Natural killer cell treated with Interleukin-12 subunit alpha and Interleukin-12 subunit beta and Interleukin-15 and Interleukin-18, amount 100 ng/mL, for 72 hours (primary cell): ENCODE data around the gene GJA5. TPM values are rescaled to one million over a fixed set of nuclear protein-coding genes. Genes with fewer than 3 reads are reported as not detected.
A peak's percentile ranks its signal among the peaks of the same experiment; 100 is the strongest.

Source experiments
- ATAC-seq, 2 donors: fragments of 150-1000 bp; cut with Tn5 transposase in 1 of 2; sonication (Bioruptor Pico), chemical (Tn5 transposase) in 1 of 2; 2 replicates each; pipeline ENCODE4 v1.10.0; 2021
- DNase-seq: peaks from one replicate; pipeline ENCODE4 v3.0.0; 2022; ENCODE audit warnings: low spot score
- H3K27ac Mint-ChIP-seq, 2 donors: 1 replicate in 1 of 2; 2 replicates in 1 of 2; pipeline ENCODE4 v1.8.0; 2022; ENCODE audit warnings: mixed read lengths in 2 of 2, mild to moderate bottlenecking in 1 of 2, moderate library complexity in 1 of 2
- H3K27me3 Mint-ChIP-seq, 2 donors: 1 replicate in 1 of 2; 2 replicates in 1 of 2; pipeline ENCODE4 v1.8.0; 2022; ENCODE audit warnings: mixed read lengths in 2 of 2
- H3K36me3 Mint-ChIP-seq: one replicate; pipeline ENCODE4 v1.8.0; 2022; ENCODE audit warnings: mixed read lengths
- H3K4me1 Mint-ChIP-seq, 2 donors: 1 replicate in 1 of 2; 2 replicates in 1 of 2; pipeline ENCODE4 v1.8.0; 2022; ENCODE audit warnings: low read depth in 2 of 2, mixed read lengths in 2 of 2, mild to moderate bottlenecking in 1 of 2
- H3K4me3 Mint-ChIP-seq: one replicate; pipeline ENCODE4 v1.8.0; 2022; ENCODE audit warnings: mixed read lengths
- H3K9me3 Mint-ChIP-seq: 2 replicates; pipeline ENCODE4 v1.8.0; 2022; ENCODE audit warnings: mixed read lengths
- total RNA-seq, 2 donors: library from RNA; stranded (reverse); gene quantifications; one replicate each; pipeline ENCODE4 v1.2.3, GENCODE V29; 2022

The GJA5 gene
- total RNA-seq, 2 donors from 2014 or later: not detected

GRCh38 chr1:147754661-147755060 is 5.7 kb downstream of the GJA5 start:
- H3K4me3 Mint-ChIP-seq: no peak overlapping the region
- H3K9me3 Mint-ChIP-seq: no peaks in the 10 kb centered on the region
- H3K4me1 Mint-ChIP-seq: no peaks in the 10 kb centered on the region
- H3K27ac Mint-ChIP-seq: no peak overlapping the region
- DNase-seq (no peak), ATAC-seq (no peak)
- peaks cover 0 to 7% of the 10 kb centered on the region in 2 donors for H3K27me3 Mint-ChIP-seq
- no peaks in the 10 kb centered on the region for H3K36me3 Mint-ChIP-seq

- Mint-ChIP-seq H3K4me1 (no peaks in the 10 kb centered on the region), H3K27ac (no peak overlapping the region)
Observed at GRCh38 chr1:147753081-147753480, 7.3 kb downstream of the GJA5 start.

GRCh38 chr1:147752511-147752910 is 7.9 kb downstream of the GJA5 start:
- ATAC-seq (no peak), DNase-seq (no peak)
- Mint-ChIP-seq H3K36me3 (no peaks in the 10 kb centered on the region), H3K4me3 (no peak overlapping the region), H3K9me3 (no peaks in the 10 kb centered on the region), H3K27ac (no peak overlapping the region), H3K4me1 (no peaks in the 10 kb centered on the region), H3K27me3 (peaks cover 0 to 21% of the 10 kb centered on the region in 2 donors)

More at GRCh38 chr1:147753081-147753480, 7.3 kb downstream of the GJA5 start:
- ATAC-seq: peak in 1 of 2 donors; percentile 49
- DNase-seq: no peak
- H3K4me3 Mint-ChIP-seq: no peak overlapping the region
- no peaks in the 10 kb centered on the region for H3K9me3 Mint-ChIP-seq
- peaks cover 0 to 16% of the 10 kb centered on the region in 2 donors for H3K27me3 Mint-ChIP-seq
- no peaks in the 10 kb centered on the region for H3K36me3 Mint-ChIP-seq

GRCh38 chr1:147751346-147751745 is 9.1 kb downstream of the GJA5 start:
- no peak overlapping the region for H3K4me3 Mint-ChIP-seq
- ATAC-seq (no peak), DNase-seq (no peak)
- H3K9me3 Mint-ChIP-seq: no peaks in the 10 kb centered on the region
- no peaks in the 10 kb centered on the region for H3K4me1 Mint-ChIP-seq
- H3K36me3 Mint-ChIP-seq: no peaks in the 10 kb centered on the region
- H3K27me3 Mint-ChIP-seq: peaks cover 7 to 33% of the 10 kb centered on the region in 2 donors
- no peak overlapping the region for H3K27ac Mint-ChIP-seq

GRCh38 chr1:147750618-147751217 is 9.7 kb downstream of the GJA5 start:
- H3K36me3 Mint-ChIP-seq: no peaks in the 10 kb centered on the region
- ATAC-seq: peak; percentile 20 to 53
- no peaks in the 10 kb centered on the region for H3K4me1 Mint-ChIP-seq
- no peaks in the 10 kb centered on the region for H3K9me3 Mint-ChIP-seq
- H3K27ac Mint-ChIP-seq: no peak overlapping the region
- DNase-seq: no peak
- H3K27me3 Mint-ChIP-seq: peaks cover 9 to 39% of the 10 kb centered on the region in 2 donors
- no peak overlapping the region for H3K4me3 Mint-ChIP-seq

- H3K4me3 Mint-ChIP-seq: no peak overlapping the region
- no peaks in the 10 kb centered on the region for H3K4me1 Mint-ChIP-seq
- DNase-seq (no peak), ATAC-seq (no peak)
- H3K27ac Mint-ChIP-seq: no peak overlapping the region
- no peaks in the 10 kb centered on the region for H3K36me3 Mint-ChIP-seq
- H3K27me3 Mint-ChIP-seq: peaks cover 9 to 40% of the 10 kb centered on the region in 2 donors
- H3K9me3 Mint-ChIP-seq: no peaks in the 10 kb centered on the region
Observed at GRCh38 chr1:147749792-147750191, 10.6 kb downstream of the GJA5 start.

- Mint-ChIP-seq H3K9me3 (no peaks in the 10 kb centered on the region), H3K27ac (no peak overlapping the region), H3K4me3 (no peak overlapping the region), H3K36me3 (no peaks in the 10 kb centered on the region), H3K27me3 (peaks cover 9 to 40% of the 10 kb centered on the region in 2 donors), H3K4me1 (no peaks in the 10 kb centered on the region)
- ATAC-seq (no peak), DNase-seq (no peak)
Observed at GRCh38 chr1:147748676-147749350, 11.6 kb downstream of the GJA5 start.

- no peak for ATAC-seq
- Mint-ChIP-seq H3K4me1 (no peaks in the 10 kb centered on the region), H3K4me3 (no peak overlapping the region), H3K36me3 (no peaks in the 10 kb centered on the region), H3K27ac (no peak overlapping the region), H3K9me3 (no peaks in the 10 kb centered on the region), H3K27me3 (peaks cover 9 to 40% of the 10 kb centered on the region in 2 donors)
- DNase-seq: no peak
Observed at GRCh38 chr1:147747966-147748365, 12.4 kb downstream of the GJA5 start.

- Mint-ChIP-seq H3K27ac (no peak overlapping the region), H3K9me3 (no peaks in the 10 kb centered on the region), H3K4me3 (no peak overlapping the region), H3K36me3 (no peaks in the 10 kb centered on the region), H3K4me1 (no peaks in the 10 kb centered on the region), H3K27me3 (peaks cover 9 to 33% of the 10 kb centered on the region in 2 donors)
- DNase-seq (no peak), ATAC-seq (no peak)
Observed at GRCh38 chr1:147745271-147745670, 15.1 kb downstream of the GJA5 start.

GRCh38 chr1:147741065-147741464 is 19.3 kb downstream of the GJA5 start:
- H3K27ac Mint-ChIP-seq: no peak overlapping the region
- no peak for ATAC-seq
- peaks cover 0 to 4% of the 10 kb centered on the region in 2 donors for H3K27me3 Mint-ChIP-seq
- H3K4me1 Mint-ChIP-seq: peaks cover 0 to 3% of the 10 kb centered on the region in 2 donors
- DNase-seq: no peak
- H3K36me3 Mint-ChIP-seq: no peaks in the 10 kb centered on the region
- no peak overlapping the region for H3K4me3 Mint-ChIP-seq
- no peaks in the 10 kb centered on the region for H3K9me3 Mint-ChIP-seq

- Mint-ChIP-seq H3K36me3 (no peaks in the 10 kb centered on the region), H3K27ac (no peak overlapping the region), H3K27me3 (peaks cover 2% of the 10 kb centered on the region in 2 donors), H3K9me3 (no peaks in the 10 kb centered on the region), H3K4me1 (peaks cover 2 to 6% of the 10 kb centered on the region in 2 donors), H3K4me3 (no peak overlapping the region)
- ATAC-seq (no peak), DNase-seq (no peak)
Observed at GRCh38 chr1:147740391-147740790, 20.0 kb downstream of the GJA5 start.

GRCh38 chr1:147738739-147739476 is 21.5 kb downstream of the GJA5 start:
- no peaks in the 10 kb centered on the region for H3K9me3 Mint-ChIP-seq
- no peak overlapping the region for H3K4me3 Mint-ChIP-seq
- peaks cover 2 to 11% of the 10 kb centered on the region in 2 donors for H3K27me3 Mint-ChIP-seq
- ATAC-seq (no peak), DNase-seq (no peak)
- H3K27ac Mint-ChIP-seq: no peak overlapping the region
- peaks cover 12 to 14% of the 10 kb centered on the region in 2 donors for H3K4me1 Mint-ChIP-seq
- no peaks in the 10 kb centered on the region for H3K36me3 Mint-ChIP-seq

GRCh38 chr1:147738129-147738528 is 22.3 kb downstream of the GJA5 start:
- Mint-ChIP-seq H3K4me1 (peaks cover 12 to 14% of the 10 kb centered on the region in 2 donors), H3K9me3 (no peaks in the 10 kb centered on the region), H3K27me3 (peaks cover 2 to 11% of the 10 kb centered on the region in 2 donors), H3K36me3 (no peaks in the 10 kb centered on the region), H3K4me3 (no peak overlapping the region), H3K27ac (no peak overlapping the region)
- ATAC-seq (no peak), DNase-seq (no peak)

GRCh38 chr1:147736883-147737282 is 23.5 kb downstream of the GJA5 start:
- H3K9me3 Mint-ChIP-seq: no peaks in the 10 kb centered on the region
- DNase-seq (no peak), ATAC-seq (peak; percentile 31 to 50)
- no peak overlapping the region for H3K27ac Mint-ChIP-seq
- no peak overlapping the region for H3K4me3 Mint-ChIP-seq
- peaks cover 2 to 17% of the 10 kb centered on the region in 2 donors for H3K27me3 Mint-ChIP-seq
- no peaks in the 10 kb centered on the region for H3K36me3 Mint-ChIP-seq
- peaks cover 12 to 14% of the 10 kb centered on the region in 2 donors for H3K4me1 Mint-ChIP-seq
